AG04450 (cell line): ENCODE results near the gene APEX1. TPM values are rescaled to one million over a fixed set of nuclear protein-coding genes. Genes with fewer than 3 reads are reported as not detected.
"Not testable (repeated sequence)": the region's sequence is repeated elsewhere in the genome, so short reads cannot be mapped to it uniquely, and the experiment has no call there.

Experiments used
- CTCF ChIA-PET: fragments of 300-600, 350-600 bp; formaldehyde crosslinking; extraction: SDS; loops from one replicate; lab custom pipeline; 2022; ENCODE audit warnings: antibody characterized with exemption, inconsistent platforms; lab: Charles Lee
- POLR2A ChIA-PET: fragments of 350-600 bp; formaldehyde crosslinking; extraction: SDS; loops from one replicate; lab custom pipeline; 2021; ENCODE audit warnings: antibody characterized with exemption, inconsistent platforms; lab: Yijun Ruan, JAX
- DNase-seq: peaks from one replicate; pipeline ENCODE4 v3.0.0-alpha.2; 2011; ENCODE audit warnings: low read depth, low spot score
- H3K27ac ChIP-seq: one replicate; pipeline ENCODE4 v1.5.1; 2012; ENCODE audit warnings: low read depth, low read length, control low read depth
- H3K27me3 ChIP-seq: one replicate; pipeline ENCODE4 v1.6.0; 2012; ENCODE audit warnings: low read length; ENCODE audit not compliant: control insufficient read depth, insufficient read depth
- H3K4me3 ChIP-seq: 2 replicates; pipeline ENCODE4 v1.5.1; 2011; ENCODE audit warnings: mild to moderate bottlenecking, low read depth, low read length, control low read depth
- H3K9me3 ChIP-seq: 2 replicates; pipeline ENCODE4 v1.5.1; 2012; ENCODE audit warnings: low read length; ENCODE audit not compliant: control insufficient read depth, insufficient read depth
- polyA plus RNA-seq: library from polyadenylated mRNA; depleted of rRNA; stranded (reverse); fragments of >200 nt; gene quantifications from 2 replicates; pipeline ENCODE4 v1.2.3, GENCODE V29; 2011
- TF ChIP-seq, protein P1 (sequence below): IDR thresholded peaks from 2 replicates; pipeline ENCODE4 v1.5.1; 2011; ENCODE audit warnings: low read depth, low read length, control low read depth, inconsistent platforms

APEX1 gene
- polyA plus RNA-seq, 1 experiment, result 240 TPM

DNA sequence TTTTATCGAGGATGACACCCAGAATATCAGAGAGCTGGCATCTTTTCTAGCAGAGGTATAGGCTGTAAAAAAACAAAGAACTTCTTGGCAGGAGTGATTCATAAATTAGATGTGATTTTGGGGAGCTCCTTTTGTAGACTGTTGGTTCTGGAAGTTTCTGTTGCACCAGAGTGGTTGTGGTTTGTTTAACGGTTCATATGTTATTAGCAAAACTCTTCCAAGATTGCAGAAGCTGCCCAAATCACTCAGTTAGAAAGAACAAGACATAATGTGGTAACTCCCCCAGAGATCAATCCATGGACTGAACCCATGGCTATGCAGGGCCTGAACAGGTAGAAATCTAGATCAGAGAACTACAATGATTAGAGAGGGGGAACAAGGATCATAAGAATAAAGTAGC lies 43.6 kb downstream of the APEX1 start:
- Histone ChIP-seq H3K9me3 (no peaks in the 10 kb centered on the region), H3K27ac (no peak overlapping the region), H3K27me3 (no peaks in the 10 kb centered on the region), H3K4me3 (no peak overlapping the region)
- TF ChIP-seq, protein P1, sequence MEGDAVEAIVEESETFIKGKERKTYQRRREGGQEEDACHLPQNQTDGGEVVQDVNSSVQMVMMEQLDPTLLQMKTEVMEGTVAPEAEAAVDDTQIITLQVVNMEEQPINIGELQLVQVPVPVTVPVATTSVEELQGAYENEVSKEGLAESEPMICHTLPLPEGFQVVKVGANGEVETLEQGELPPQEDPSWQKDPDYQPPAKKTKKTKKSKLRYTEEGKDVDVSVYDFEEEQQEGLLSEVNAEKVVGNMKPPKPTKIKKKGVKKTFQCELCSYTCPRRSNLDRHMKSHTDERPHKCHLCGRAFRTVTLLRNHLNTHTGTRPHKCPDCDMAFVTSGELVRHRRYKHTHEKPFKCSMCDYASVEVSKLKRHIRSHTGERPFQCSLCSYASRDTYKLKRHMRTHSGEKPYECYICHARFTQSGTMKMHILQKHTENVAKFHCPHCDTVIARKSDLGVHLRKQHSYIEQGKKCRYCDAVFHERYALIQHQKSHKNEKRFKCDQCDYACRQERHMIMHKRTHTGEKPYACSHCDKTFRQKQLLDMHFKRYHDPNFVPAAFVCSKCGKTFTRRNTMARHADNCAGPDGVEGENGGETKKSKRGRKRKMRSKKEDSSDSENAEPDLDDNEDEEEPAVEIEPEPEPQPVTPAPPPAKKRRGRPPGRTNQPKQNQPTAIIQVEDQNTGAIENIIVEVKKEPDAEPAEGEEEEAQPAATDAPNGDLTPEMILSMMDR, result no peak
- POLR2A ChIA-PET, result no interaction called here
- CTCF ChIA-PET, result no interaction called here
- DNase-seq, result no peak

- CTCF ChIA-PET, result no interaction called here
- Histone ChIP-seq H3K27me3 (no peaks in the 10 kb centered on the region), H3K27ac (no peak overlapping the region), H3K4me3 (no peak overlapping the region), H3K9me3 (no peaks in the 10 kb centered on the region)
- TF ChIP-seq, protein P1, result no peak
- no peak for DNase-seq
- POLR2A ChIA-PET, result no interaction called here
Measured at GRCh38 chr14:20499108-20499507, 44.1 kb downstream of the APEX1 start.

GRCh38 chr14:20499881-20500280 lies 44.9 kb downstream of the APEX1 start:
- Histone ChIP-seq H3K9me3 (no peaks in the 10 kb centered on the region), H3K27me3 (no peaks in the 10 kb centered on the region), H3K27ac (no peak overlapping the region), H3K4me3 (no peak overlapping the region)
- no peak for DNase-seq
- TF ChIP-seq, protein P1, result no peak
- CTCF ChIA-PET, result no interaction called here
- POLR2A ChIA-PET, result no interaction called here

GRCh38 chr14:20501346-20501745 lies 46.3 kb downstream of the APEX1 start:
- CTCF ChIA-PET, result no interaction called here
- POLR2A ChIA-PET, result no interaction called here
- Histone ChIP-seq H3K4me3 (no peak overlapping the region), H3K27ac (no peak overlapping the region), H3K27me3 (no peaks in the 10 kb centered on the region), H3K9me3 (no peaks in the 10 kb centered on the region)
- no peak for DNase-seq
- TF ChIP-seq, protein P1, result no peak

GRCh38 chr14:20503898-20504297 lies 48.9 kb downstream of the APEX1 start:
- ChIA-PET CTCF (no interaction called here), POLR2A (interaction anchor here (0.7 kb wide), 1 partner anchor 48 kb away, joined by 8 read pairs; no protein-coding TSS in a partner anchor)
- no peak for DNase-seq
- Histone ChIP-seq H3K4me3 (no peak overlapping the region), H3K27ac (no peak overlapping the region), H3K9me3 (no peaks in the 10 kb centered on the region), H3K27me3 (no peaks in the 10 kb centered on the region)
- TF ChIP-seq, protein P1, result no peak

- CTCF ChIA-PET, DNase-seq, H3K4me3 ChIP-seq, H3K27me3 ChIP-seq, H3K27ac ChIP-seq, H3K9me3 ChIP-seq, POLR2A ChIA-PET: not testable (repeated sequence)
Measured at GRCh38 chr14:20506276-20506675, 51.2 kb downstream of the APEX1 start.

GRCh38 chr14:20506752-20507151 lies 51.7 kb downstream of the APEX1 start:
- H3K9me3 ChIP-seq, POLR2A ChIA-PET, DNase-seq, H3K27ac ChIP-seq, CTCF ChIA-PET, H3K27me3 ChIP-seq, H3K4me3 ChIP-seq: not testable (repeated sequence)
